IPS DF 6.9 (cell line): ENCODE data around the gene ALDH1A1.

Experiments used
- DNase-seq: peaks from one replicate; pipeline ENCODE4 v3.0.0-alpha.2; 2013; ENCODE audit warnings: low read depth, low spot score
- H3K27ac ChIP-seq: one replicate; pipeline ENCODE4 v1.5.1; 2013; ENCODE audit warnings: low read length, control low read depth
- H3K27me3 ChIP-seq: 2 replicates; pipeline ENCODE4 v1.6.1; 2013; ENCODE audit warnings: mild to moderate bottlenecking, low read length; ENCODE audit not compliant: control insufficient read depth, insufficient read depth
- H3K36me3 ChIP-seq: 2 replicates; pipeline ENCODE4 v1.6.1; 2013; ENCODE audit warnings: low read length; ENCODE audit not compliant: control insufficient read depth, insufficient read depth
- H3K4me1 ChIP-seq: 2 replicates; pipeline ENCODE4 v1.6.1; 2013; ENCODE audit warnings: low read length; ENCODE audit not compliant: control insufficient read depth, insufficient read depth
- H3K4me3 ChIP-seq: 2 replicates; pipeline ENCODE4 v1.5.1; 2013; ENCODE audit warnings: mild to moderate bottlenecking, low read length
- H3K9me3 ChIP-seq: 2 replicates; pipeline ENCODE4 v1.6.1; 2013; ENCODE audit warnings: low read length, inconsistent platforms; ENCODE audit not compliant: control insufficient read depth, insufficient read depth
- WGBS: extraction: QIAGEN DNeasy Blood & Tissue Kit; methylation state at CpG from one replicate; pipeline ENCODE4 v1.1.7; 2013; ENCODE audit warnings: mixed read lengths, missing lambda C conversion rate; ENCODE audit not compliant: insufficient read length, insufficient coverage; 5-methylcytosine and 5-hydroxymethylcytosine counted together

ALDH1A1 gene

DNA sequence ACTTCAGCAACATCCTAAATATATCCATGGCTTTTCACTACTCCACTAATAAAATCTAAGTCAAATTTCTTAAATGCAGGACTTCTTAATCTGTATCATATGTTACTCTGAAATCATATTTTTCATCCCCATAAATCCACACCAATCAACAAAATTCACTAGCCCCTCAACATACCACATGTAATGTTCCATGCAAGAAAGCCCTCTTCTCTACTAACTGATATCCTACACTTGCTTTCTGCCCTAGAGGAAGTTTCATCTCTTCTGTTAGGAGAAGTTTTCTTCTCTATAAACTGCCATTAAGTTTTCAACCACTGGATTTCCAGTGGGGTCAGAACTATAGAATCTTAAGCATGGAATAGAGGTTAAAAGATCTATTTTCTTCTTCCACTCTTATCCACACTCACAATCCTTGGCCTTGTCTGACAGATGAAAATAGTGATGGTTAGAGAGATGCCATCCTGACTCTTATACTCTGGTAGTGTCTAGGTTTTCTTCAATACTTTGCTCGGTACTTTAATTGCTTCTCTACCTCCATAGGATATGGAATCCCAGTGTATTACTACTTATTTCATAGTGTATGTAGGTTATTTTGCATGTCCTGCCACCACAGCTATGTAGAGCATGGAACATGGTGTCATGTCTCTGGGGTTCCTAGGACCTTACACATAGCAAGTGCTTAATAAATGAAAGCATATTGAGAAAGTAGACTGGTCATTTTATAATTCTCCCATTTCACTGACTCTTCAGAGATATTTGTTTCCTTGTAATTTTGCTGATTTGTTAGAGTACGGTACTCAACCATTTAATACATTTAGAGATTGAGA, 48.4 kb downstream of the ALDH1A1 start:
- H3K4me1 ChIP-seq: no peaks in the 10 kb centered on the region
- no peak overlapping the region for H3K27ac ChIP-seq
- WGBS: no CpG with 5 or more reads among the region's 2 CpGs
- H3K36me3 ChIP-seq: no peaks in the 10 kb centered on the region
- no peaks in the 10 kb centered on the region for H3K9me3 ChIP-seq
- no peaks in the 10 kb centered on the region for H3K27me3 ChIP-seq
- DNase-seq: no peak
- no peak overlapping the region for H3K4me3 ChIP-seq

GRCh38 chr9:72903103-72903502, 49.8 kb downstream of the ALDH1A1 start:
- Histone ChIP-seq H3K4me3 (no peak overlapping the region), H3K9me3 (no peaks in the 10 kb centered on the region), H3K27ac (no peak overlapping the region), H3K36me3 (no peaks in the 10 kb centered on the region), H3K4me1 (no peaks in the 10 kb centered on the region), H3K27me3 (no peaks in the 10 kb centered on the region)
- DNase-seq: no peak
- no CpG with 5 or more reads among the region's 4 CpGs for WGBS

DNA sequence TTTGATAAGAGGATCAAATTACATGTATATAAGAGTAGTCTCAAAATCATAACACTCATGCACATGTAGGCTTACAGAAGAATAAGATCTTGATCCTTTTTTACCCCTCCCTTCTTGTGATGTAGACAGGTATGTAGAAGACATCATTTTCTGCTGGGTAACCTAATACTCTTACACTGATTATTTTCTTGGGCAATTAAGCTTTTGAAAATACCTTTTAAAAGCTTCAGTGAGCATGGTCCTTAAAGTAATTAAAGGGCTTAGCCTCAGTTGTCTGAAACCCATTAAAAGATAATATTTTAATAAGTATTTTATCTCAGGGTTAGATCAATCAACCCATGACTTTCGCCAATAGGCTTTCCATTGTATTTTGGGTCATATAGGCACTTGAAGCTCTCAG, 50.6 kb downstream of the ALDH1A1 start:
- Histone ChIP-seq H3K36me3 (no peaks in the 10 kb centered on the region), H3K9me3 (no peaks in the 10 kb centered on the region), H3K4me1 (no peaks in the 10 kb centered on the region), H3K27ac (no peak overlapping the region), H3K27me3 (no peaks in the 10 kb centered on the region), H3K4me3 (no peak overlapping the region)
- no peak for DNase-seq
- WGBS: no CpG with 5 or more reads among the region's 1 CpG

DNA sequence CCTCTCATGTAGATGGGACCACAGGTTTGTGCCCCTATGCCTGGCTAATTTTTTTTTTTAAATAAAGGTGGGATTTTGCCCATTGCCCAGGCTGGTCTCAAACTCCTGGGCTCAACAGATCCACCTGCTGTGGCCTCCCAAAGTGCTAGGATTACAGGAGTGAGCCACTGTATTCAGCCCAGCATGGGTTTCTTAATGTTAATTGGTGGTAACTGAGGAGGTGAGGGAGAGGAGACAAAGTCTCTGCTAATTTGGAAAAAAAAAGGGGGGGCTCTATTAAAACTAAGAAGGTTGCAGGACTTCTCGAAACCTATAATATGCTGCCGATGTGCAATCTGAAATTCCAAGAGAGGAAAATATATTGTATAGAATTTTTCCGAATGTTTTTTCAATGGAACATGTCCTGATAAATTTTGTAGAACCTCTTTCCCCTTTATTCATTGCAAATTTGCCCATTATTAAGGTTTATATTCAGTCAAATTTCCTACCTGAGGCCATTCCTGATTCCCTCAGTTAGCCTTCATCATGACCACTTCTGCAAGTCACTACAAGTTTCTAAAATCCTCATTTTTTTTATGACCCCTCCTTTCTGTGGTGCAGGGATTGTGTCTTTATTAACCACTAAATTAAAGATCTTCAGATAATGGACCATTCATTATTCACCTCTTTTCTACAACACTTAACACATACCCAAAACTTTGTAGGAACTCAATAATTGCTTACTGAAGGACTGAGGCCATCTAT, 52.9 kb downstream of the ALDH1A1 start:
- H3K36me3 ChIP-seq: no peaks in the 10 kb centered on the region
- H3K4me1 ChIP-seq: no peaks in the 10 kb centered on the region
- no peak for DNase-seq
- H3K27ac ChIP-seq: no peak overlapping the region
- H3K9me3 ChIP-seq: no peaks in the 10 kb centered on the region
- no peaks in the 10 kb centered on the region for H3K27me3 ChIP-seq
- no peak overlapping the region for H3K4me3 ChIP-seq
- WGBS: no CpG with 5 or more reads among the region's 3 CpGs

DNA sequence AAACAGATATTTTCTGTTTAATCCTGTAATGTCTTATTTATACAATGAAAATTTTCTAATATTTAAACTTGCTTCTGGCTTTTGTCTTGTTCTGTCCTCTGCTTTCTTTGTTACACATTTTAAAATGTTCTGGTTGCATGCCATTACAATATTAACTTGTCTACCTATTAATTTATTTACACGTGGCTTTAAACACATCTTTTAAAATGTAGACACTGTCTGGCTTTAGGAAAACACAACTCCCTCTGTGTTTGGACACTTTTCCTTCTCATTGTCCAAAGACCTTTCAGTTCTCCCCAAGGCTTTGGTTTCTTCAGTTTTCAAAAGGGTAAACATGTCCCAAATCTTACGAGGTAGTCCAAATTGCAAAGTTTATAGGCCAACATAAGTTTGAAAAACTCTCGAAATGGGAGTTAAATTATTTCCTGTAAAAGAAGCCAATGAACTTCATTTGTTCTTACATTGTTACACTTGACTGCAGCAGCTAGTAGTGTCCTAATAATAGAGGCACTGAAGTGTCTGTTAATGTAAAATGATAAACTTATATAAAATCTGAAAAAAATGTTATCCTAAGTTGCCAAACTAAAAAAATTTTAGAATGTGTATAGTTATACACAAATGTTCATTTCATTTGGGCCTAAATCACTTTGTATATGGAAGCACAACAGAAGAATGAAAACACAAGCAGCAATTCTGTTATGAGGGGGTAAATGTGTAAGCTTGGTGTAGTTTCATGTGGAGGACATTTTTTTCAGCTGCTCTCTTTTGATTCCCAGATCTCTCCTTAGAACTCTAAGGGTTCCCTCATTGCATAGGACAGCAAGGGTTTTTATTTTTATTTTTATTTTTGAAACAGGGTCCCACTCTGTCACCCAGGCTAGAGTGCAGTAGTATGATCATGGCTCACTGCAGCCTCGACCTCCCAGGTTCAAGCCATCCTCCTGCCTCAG, 53.8 kb downstream of the ALDH1A1 start:
- Histone ChIP-seq H3K4me1 (no peaks in the 10 kb centered on the region), H3K27ac (no peak overlapping the region), H3K4me3 (no peak overlapping the region), H3K9me3 (no peaks in the 10 kb centered on the region), H3K27me3 (no peaks in the 10 kb centered on the region), H3K36me3 (no peaks in the 10 kb centered on the region)
- DNase-seq: no peak
- no CpG with 5 or more reads among the region's 4 CpGs for WGBS

- H3K36me3 ChIP-seq: no peaks in the 10 kb centered on the region
- no peak overlapping the region for H3K4me3 ChIP-seq
- WGBS: no CpG with 5 or more reads among the region's 2 CpGs
- H3K4me1 ChIP-seq: no peaks in the 10 kb centered on the region
- H3K27ac ChIP-seq: no peak overlapping the region
- no peaks in the 10 kb centered on the region for H3K27me3 ChIP-seq
- H3K9me3 ChIP-seq: no peaks in the 10 kb centered on the region
- no peak for DNase-seq
Measured at GRCh38 chr9:72898360-72898759, 54.5 kb downstream of the ALDH1A1 start.

DNA sequence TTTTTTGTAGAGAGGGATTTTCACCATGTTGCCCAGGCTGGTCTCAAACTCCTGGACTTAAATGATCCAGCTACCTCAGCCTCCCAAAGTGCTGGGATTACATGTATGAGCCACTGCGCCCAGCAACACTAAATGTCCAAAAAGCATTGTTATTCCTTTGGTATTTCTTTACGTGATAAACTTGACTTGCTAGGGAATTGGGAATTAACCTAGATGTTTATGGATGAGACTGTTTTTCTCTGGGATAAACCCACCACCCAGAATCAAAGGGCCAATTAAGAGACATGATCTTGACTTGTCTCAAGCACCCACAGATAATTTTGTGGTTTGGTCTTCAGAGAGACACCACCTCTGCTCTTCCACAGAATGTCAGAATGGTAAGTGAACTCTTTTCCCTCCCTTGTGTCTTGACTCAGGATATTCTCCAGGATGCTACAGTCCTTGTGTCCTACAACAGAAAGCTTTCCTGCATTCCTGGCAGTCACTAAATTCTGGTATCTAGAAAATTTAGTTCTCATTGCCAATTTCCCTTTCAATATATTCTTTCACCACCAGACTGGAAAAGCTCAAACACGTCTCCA, 55.7 kb downstream of the ALDH1A1 start:
- DNase-seq: no peak
- no peak overlapping the region for H3K27ac ChIP-seq
- H3K36me3 ChIP-seq: no peaks in the 10 kb centered on the region
- no peaks in the 10 kb centered on the region for H3K9me3 ChIP-seq
- WGBS: no CpG with 5 or more reads among the region's 3 CpGs
- no peaks in the 10 kb centered on the region for H3K27me3 ChIP-seq
- no peaks in the 10 kb centered on the region for H3K4me1 ChIP-seq
- no peak overlapping the region for H3K4me3 ChIP-seq

DNA sequence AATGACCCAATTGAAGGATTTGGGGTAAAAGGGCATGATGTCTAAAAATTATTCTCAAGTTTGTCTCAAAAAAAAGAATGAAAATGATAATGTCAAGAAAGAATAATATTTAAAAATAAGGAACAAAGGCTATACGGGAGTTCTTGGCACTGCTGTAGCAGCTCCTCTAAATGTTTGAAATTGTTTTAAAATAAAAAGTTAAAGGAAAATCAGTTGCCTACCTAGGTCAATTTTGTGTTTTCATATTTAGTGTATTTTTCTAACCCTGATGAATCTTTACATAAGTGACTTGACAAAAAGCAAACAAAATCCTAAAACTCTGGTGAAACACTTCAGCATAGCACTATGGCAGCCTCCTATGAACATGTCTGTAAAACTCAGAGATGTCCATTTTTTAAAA, 56.4 kb downstream of the ALDH1A1 start:
- Histone ChIP-seq H3K27ac (no peak overlapping the region), H3K36me3 (no peaks in the 10 kb centered on the region), H3K4me3 (no peak overlapping the region), H3K4me1 (no peaks in the 10 kb centered on the region), H3K9me3 (no peaks in the 10 kb centered on the region), H3K27me3 (no peaks in the 10 kb centered on the region)
- WGBS: no CpG with 5 or more reads among the region's 1 CpG
- DNase-seq: no peak

- H3K27me3 ChIP-seq: no peaks in the 10 kb centered on the region
- no peak overlapping the region for H3K27ac ChIP-seq
- WGBS: no CpG with 5 or more reads among the region's 2 CpGs
- H3K36me3 ChIP-seq: no peaks in the 10 kb centered on the region
- H3K4me1 ChIP-seq: no peaks in the 10 kb centered on the region
- no peaks in the 10 kb centered on the region for H3K9me3 ChIP-seq
- DNase-seq: no peak
- no peak overlapping the region for H3K4me3 ChIP-seq
Measured at GRCh38 chr9:72895122-72895521, 57.7 kb downstream of the ALDH1A1 start.

- Histone ChIP-seq H3K36me3 (no peaks in the 10 kb centered on the region), H3K4me3 (no peak overlapping the region), H3K27me3 (no peaks in the 10 kb centered on the region), H3K4me1 (no peaks in the 10 kb centered on the region), H3K9me3 (no peaks in the 10 kb centered on the region), H3K27ac (no peak overlapping the region)
- WGBS: no CpG with 5 or more reads among the region's 5 CpGs
- no peak for DNase-seq
Measured at GRCh38 chr9:72894342-72894741, 58.5 kb downstream of the ALDH1A1 start.
